ENCODE data around the gene SYNJ2. TPM values are rescaled to one million over a fixed set of nuclear protein-coding genes. Genes with fewer than 3 reads are reported as not detected.
A peak's percentile ranks its signal among the peaks of the same experiment; 100 is the strongest.

SYNJ2 gene
- total RNA-seq, 2 donors from 2014 or later, result 30.6 to 48.5 TPM

DNA sequence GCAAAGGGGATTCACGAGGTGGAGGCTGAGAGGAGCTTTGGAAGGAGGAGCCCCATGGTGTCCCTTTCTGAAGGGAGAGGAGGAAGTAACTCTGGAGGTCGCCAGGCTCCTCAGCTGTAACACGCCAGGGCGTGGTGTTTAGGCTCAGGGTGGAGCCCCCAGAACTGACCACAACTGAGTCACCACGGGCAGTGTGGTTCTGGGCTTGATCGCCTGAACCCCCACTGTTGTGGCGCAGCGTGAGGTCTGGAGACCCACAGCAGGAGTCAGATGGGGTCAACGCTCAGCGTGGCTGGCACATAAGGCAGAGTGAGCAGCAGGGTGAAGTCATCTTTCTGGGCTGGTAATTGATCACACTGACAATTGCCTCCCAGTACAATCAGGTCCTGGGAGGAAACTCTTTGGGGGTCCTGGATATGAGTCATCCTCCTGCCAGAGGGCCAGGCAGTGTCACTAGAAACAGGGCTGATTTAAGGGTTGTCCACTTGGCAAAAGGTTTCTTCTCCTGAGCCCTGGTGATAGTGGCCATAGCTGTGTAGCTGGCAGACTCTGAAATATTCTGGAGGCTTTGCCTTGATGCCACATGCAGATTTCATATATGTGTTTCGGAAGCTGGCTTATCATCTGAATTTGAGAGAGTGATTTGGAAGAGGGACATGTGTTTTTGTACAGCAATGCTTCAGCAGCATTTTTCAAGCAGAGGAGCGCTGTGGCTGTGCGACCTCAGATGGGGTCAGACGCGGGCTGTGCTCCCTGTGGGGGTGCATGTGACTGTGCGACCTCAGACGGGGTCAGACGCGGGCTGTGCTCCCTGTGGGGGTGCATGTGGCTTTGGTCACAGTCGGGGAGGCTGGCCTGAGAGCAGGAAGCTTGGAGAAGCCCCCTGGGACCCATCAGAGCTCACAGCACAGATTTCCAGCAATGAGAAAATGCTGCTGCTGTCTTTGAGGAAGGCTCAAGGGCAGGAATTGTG is 50.0 kb downstream of the SYNJ2 start:
- no peak for ATAC-seq (ENCODE audit: insufficient number of reproducible peaks, low FRiP score, low read depth)
- Histone ChIP-seq H3K36me3 (no peaks in the 10 kb centered on the region), H3K27me3 (replicated peaks; ENCODE audit: insufficient read depth) (no peaks in the 10 kb centered on the region), H3K9me3 (no peaks in the 10 kb centered on the region), H3K4me3 (no peak overlapping the region), H3K27ac (peak overlapping the region in 1 of 2 donors; percentile 57), H3K4me1 (ENCODE audit: control insufficient read depth in 1 of 2, low read depth in 2 of 2) (peaks cover 25 to 53% of the 10 kb centered on the region in 2 donors)
- DNase-seq (ENCODE audit: low spot score), result no peak
- TF ChIP-seq, protein P1, sequence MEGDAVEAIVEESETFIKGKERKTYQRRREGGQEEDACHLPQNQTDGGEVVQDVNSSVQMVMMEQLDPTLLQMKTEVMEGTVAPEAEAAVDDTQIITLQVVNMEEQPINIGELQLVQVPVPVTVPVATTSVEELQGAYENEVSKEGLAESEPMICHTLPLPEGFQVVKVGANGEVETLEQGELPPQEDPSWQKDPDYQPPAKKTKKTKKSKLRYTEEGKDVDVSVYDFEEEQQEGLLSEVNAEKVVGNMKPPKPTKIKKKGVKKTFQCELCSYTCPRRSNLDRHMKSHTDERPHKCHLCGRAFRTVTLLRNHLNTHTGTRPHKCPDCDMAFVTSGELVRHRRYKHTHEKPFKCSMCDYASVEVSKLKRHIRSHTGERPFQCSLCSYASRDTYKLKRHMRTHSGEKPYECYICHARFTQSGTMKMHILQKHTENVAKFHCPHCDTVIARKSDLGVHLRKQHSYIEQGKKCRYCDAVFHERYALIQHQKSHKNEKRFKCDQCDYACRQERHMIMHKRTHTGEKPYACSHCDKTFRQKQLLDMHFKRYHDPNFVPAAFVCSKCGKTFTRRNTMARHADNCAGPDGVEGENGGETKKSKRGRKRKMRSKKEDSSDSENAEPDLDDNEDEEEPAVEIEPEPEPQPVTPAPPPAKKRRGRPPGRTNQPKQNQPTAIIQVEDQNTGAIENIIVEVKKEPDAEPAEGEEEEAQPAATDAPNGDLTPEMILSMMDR (IDR thresholded peaks at IDR 0.05), result no peak

- ATAC-seq (ENCODE audit: insufficient number of reproducible peaks, low FRiP score, low read depth) (no peak), DNase-seq (ENCODE audit: low spot score) (no peak)
- Histone ChIP-seq H3K36me3 (no peaks in the 10 kb centered on the region), H3K4me1 (ENCODE audit: control insufficient read depth in 1 of 2, low read depth in 2 of 2) (peaks cover 18 to 48% of the 10 kb centered on the region in 2 donors), H3K4me3 (no peak overlapping the region), H3K27ac (peak overlapping the region in 1 of 2 donors; percentile 57), H3K27me3 (replicated peaks; ENCODE audit: insufficient read depth) (no peaks in the 10 kb centered on the region), H3K9me3 (no peaks in the 10 kb centered on the region)
- TF ChIP-seq, protein P1 (IDR thresholded peaks at IDR 0.05), result no peak
Observed at GRCh38 chr6:158032354-158032733, 50.7 kb downstream of the SYNJ2 start.

- H3K4me3 ChIP-seq, result no peak overlapping the region
- peak overlapping the region; percentile 21 to 52 for H3K27ac ChIP-seq
- DNase-seq (ENCODE audit: low spot score), result no peak
- no peaks in the 10 kb centered on the region for H3K9me3 ChIP-seq
- H3K27me3 ChIP-seq (replicated peaks; ENCODE audit: insufficient read depth), result no peaks in the 10 kb centered on the region
- no peaks in the 10 kb centered on the region for H3K36me3 ChIP-seq
- TF ChIP-seq, protein P1 (IDR thresholded peaks at IDR 0.05), result no peak
- no peak for ATAC-seq (ENCODE audit: insufficient number of reproducible peaks, low FRiP score, low read depth)
- H3K4me1 ChIP-seq (ENCODE audit: control insufficient read depth in 1 of 2, low read depth in 2 of 2), result peaks cover 18 to 48% of the 10 kb centered on the region in 2 donors
Observed at GRCh38 chr6:158033077-158033750, 51.6 kb downstream of the SYNJ2 start.

GRCh38 chr6:158033751-158034702 is 52.4 kb downstream of the SYNJ2 start:
- H3K4me1 ChIP-seq (ENCODE audit: control insufficient read depth in 1 of 2, low read depth in 2 of 2), result peaks cover 24 to 54% of the 10 kb centered on the region in 2 donors
- DNase-seq (ENCODE audit: low spot score) (no peak), ATAC-seq (ENCODE audit: insufficient number of reproducible peaks, low FRiP score, low read depth) (no peak)
- TF ChIP-seq, protein P1 (IDR thresholded peaks at IDR 0.05), result no peak
- no peaks in the 10 kb centered on the region for H3K36me3 ChIP-seq
- peak overlapping the region; percentile 21 to 52 for H3K27ac ChIP-seq
- H3K9me3 ChIP-seq, result no peaks in the 10 kb centered on the region
- no peaks in the 10 kb centered on the region for H3K27me3 ChIP-seq (replicated peaks; ENCODE audit: insufficient read depth)
- no peak overlapping the region for H3K4me3 ChIP-seq
